ENCODE data around the gene TOP2A.

TOP2A gene

DNA sequence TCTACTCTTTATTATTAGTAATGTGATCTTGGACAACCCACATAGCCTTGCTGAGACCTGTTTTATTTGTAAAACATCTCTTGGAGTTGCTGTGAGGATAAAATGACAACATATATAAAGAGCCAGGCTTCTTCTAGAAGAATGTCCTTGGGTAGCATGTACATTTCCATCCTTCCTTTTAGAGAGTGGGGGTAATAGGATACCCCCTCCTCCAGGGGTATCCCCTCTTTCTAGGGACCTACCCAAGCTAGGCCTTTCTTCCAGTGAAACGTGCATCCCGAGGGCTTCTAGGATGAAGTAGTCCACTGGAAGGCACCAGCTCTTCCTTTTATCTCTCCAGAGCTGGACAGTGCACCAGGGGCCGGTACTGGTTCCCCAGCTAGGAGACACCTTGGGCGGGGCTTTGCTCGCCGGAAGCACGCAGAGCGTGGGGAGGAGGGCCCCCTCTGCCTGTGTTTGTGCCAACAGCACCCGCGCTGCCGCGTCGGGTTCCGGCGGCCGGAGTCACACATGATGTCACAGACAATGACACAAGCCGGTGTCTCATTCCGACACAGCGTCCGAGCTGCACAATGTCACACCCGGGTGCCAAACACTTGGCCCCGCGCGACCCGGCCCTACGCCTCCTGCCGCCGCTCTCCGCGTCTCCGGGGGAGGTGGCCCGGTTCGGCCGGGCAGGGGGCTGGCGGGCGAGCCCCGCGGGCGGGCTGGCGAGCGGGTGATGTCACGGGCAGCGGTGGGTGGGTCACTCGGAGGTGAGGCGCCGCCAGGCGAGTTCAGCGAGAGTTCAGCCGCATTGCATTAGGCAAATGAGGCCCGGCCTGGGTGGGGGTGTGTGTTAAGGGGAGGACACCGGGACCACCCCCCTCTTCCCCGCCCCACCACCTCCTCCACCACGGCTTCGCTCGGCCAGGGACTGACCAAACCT, 76.6 kb downstream of the TOP2A start:
- H4K20me1 ChIP-seq (ENCODE audit: insufficient read depth) = peaks cover 11% of the 10 kb centered on the region; the same call in 1 of the 2 replicates
- H3K9ac ChIP-seq = no peak overlapping the region
- H3K79me2 ChIP-seq (ENCODE audit: insufficient read depth, low read depth) = peaks cover 69% of the 10 kb centered on the region
- no peak overlapping the region for H2AFZ ChIP-seq (ENCODE audit: low read depth)
- H3K4me3 ChIP-seq (IDR thresholded peaks at IDR 0.05; ENCODE audit: insufficient read depth, low read depth, low read length) = no peak overlapping the region
- H3K27ac ChIP-seq = no peak overlapping the region; the same call in 1 of the 2 replicates
- H3K4me1 ChIP-seq (ENCODE audit: low read depth, poor library complexity, severe bottlenecking) = peaks cover 51% of the 10 kb centered on the region
- TF ChIP-seq, protein P1, sequence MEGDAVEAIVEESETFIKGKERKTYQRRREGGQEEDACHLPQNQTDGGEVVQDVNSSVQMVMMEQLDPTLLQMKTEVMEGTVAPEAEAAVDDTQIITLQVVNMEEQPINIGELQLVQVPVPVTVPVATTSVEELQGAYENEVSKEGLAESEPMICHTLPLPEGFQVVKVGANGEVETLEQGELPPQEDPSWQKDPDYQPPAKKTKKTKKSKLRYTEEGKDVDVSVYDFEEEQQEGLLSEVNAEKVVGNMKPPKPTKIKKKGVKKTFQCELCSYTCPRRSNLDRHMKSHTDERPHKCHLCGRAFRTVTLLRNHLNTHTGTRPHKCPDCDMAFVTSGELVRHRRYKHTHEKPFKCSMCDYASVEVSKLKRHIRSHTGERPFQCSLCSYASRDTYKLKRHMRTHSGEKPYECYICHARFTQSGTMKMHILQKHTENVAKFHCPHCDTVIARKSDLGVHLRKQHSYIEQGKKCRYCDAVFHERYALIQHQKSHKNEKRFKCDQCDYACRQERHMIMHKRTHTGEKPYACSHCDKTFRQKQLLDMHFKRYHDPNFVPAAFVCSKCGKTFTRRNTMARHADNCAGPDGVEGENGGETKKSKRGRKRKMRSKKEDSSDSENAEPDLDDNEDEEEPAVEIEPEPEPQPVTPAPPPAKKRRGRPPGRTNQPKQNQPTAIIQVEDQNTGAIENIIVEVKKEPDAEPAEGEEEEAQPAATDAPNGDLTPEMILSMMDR (conservative IDR thresholded peaks at IDR 0.05; ENCODE audit: low read depth, low read length) = no peak
- no peak overlapping the region for H3K4me2 ChIP-seq
- H3K36me3 ChIP-seq (ENCODE audit: insufficient read depth) = no peaks in the 10 kb centered on the region
- H3K27me3 ChIP-seq (ENCODE audit: insufficient read depth, low read depth) = no peaks in the 10 kb centered on the region

DNA sequence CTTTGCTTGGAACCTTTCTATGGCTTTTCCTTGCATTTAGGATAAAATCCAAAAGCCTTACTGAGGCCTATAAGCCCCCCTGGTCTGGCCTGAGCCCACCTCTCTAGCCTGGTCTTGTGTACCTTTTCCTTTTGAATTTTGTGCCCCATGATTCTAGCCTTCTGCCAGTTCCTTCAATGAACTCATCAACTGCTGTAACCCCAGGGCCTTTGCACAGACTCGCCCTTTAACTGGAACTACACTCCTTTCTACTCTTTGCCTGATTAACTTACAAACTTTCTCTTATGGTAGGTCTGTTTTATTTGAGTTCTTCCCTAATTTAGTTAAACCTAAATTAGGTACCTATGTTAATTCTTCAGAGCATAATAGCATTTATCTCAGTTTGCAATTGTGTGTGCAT, 77.4 kb downstream of the TOP2A start:
- Histone ChIP-seq H3K4me1 (ENCODE audit: low read depth, poor library complexity, severe bottlenecking) (peaks cover 51% of the 10 kb centered on the region), H3K9ac (no peak overlapping the region), H4K20me1 (ENCODE audit: insufficient read depth) (peaks cover 8% of the 10 kb centered on the region; the same call in 1 of the 2 replicates), H3K27me3 (ENCODE audit: insufficient read depth, low read depth) (no peaks in the 10 kb centered on the region), H2AFZ (ENCODE audit: low read depth) (no peak overlapping the region), H3K36me3 (ENCODE audit: insufficient read depth) (no peaks in the 10 kb centered on the region), H3K4me3 (IDR thresholded peaks at IDR 0.05; ENCODE audit: insufficient read depth, low read depth, low read length) (no peak overlapping the region), H3K79me2 (ENCODE audit: insufficient read depth, low read depth) (peaks cover 69% of the 10 kb centered on the region), H3K4me2 (no peak overlapping the region), H3K27ac (no peak overlapping the region; the same call in 1 of the 2 replicates)
- TF ChIP-seq, protein P1 (conservative IDR thresholded peaks at IDR 0.05; ENCODE audit: low read depth, low read length) = no peak

DNA sequence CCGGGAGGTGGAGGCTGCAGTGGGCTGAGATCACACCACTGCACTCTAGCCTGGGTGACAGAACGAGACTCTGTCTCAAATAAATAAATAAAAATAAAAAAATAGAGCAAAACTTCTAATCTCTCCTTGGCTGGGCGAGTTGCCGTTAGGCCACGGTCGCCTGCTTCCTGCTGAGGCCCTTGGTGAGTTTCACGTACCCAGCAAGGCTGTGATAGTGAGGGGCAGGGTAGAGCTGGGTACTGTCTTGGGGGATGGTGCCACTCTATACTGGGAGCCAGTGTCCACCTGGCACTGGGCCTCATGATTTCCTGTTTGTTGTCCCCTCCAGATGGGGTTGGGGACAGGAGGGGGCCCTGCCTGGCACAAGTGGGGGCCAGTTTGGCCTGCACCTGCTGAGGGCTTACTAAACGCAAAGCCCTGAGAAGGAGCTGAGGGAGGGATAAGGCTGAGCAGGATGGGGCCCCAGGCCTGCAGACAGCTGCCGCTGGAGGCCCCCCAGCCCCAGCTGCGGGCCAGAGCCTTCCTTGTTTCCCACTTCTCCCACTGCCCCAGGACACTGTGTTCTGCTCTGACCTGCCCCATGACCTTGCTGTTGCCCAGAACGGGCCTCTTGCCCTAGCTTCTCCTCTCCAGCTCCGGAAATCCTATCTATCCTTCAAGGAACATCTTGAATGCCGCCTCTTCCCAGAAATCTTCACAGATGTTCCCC, 78.6 kb downstream of the TOP2A start:
- no peaks in the 10 kb centered on the region for H3K36me3 ChIP-seq (ENCODE audit: insufficient read depth)
- H3K4me2 ChIP-seq = no peak overlapping the region
- no peaks in the 10 kb centered on the region for H3K27me3 ChIP-seq (ENCODE audit: insufficient read depth, low read depth)
- H3K79me2 ChIP-seq (ENCODE audit: insufficient read depth, low read depth) = peaks cover 78% of the 10 kb centered on the region
- TF ChIP-seq, protein P1 (conservative IDR thresholded peaks at IDR 0.05; ENCODE audit: low read depth, low read length) = no peak
- H3K4me3 ChIP-seq (IDR thresholded peaks at IDR 0.05; ENCODE audit: insufficient read depth, low read depth, low read length) = no peak overlapping the region
- H3K27ac ChIP-seq = no peak overlapping the region
- H3K9ac ChIP-seq = no peak overlapping the region
- peaks cover 17% of the 10 kb centered on the region; the same call in 1 of the 2 replicates for H4K20me1 ChIP-seq (ENCODE audit: insufficient read depth)
- H3K4me1 ChIP-seq (ENCODE audit: low read depth, poor library complexity, severe bottlenecking) = peaks cover 52% of the 10 kb centered on the region
- no peak overlapping the region for H2AFZ ChIP-seq (ENCODE audit: low read depth)

Measured in KMS-11 (cell line).